Measurements from ENCODE around the gene SMG6. TPM values are rescaled to one million over a fixed set of nuclear protein-coding genes. Genes with fewer than 3 reads are reported as not detected.
A peak's percentile ranks its signal among the peaks of the same experiment; 100 is the strongest.

The SMG6 gene
- total RNA-seq, 2 donors from 2014 or later, result 18.3 to 23.6 TPM

- peaks cover 52% of the 10 kb centered on the region for H3K27me3 ChIP-seq
- no peak for TF ChIP-seq CTCF (IDR thresholded peaks at IDR 0.05)
- peak within 1 kb of the TSS; percentile 50 for H3K4me3 ChIP-seq
- no peak within 1 kb of the TSS for H3K27ac ChIP-seq
- no peaks in the 10 kb centered on the region for H3K9me3 ChIP-seq
- H3K4me1 ChIP-seq, result peaks cover 7% of the 10 kb centered on the region
- DNase-seq, result peak; percentile 62
- H3K9ac ChIP-seq (ENCODE audit: low read depth in 2 of 2, low read length in 2 of 2), result peak within 1 kb of the TSS in 1 of 2 donors; percentile 35
- H3K36me3 ChIP-seq, result no peaks in the 10 kb centered on the region
- intact Hi-C loops (cut with DNase I), result loop anchor here (5.0 kb wide), 1 partner anchor 118 kb away; no protein-coding TSS in a partner anchor
Observed at GRCh38 chr17:2025220-2025621, 278.4 kb downstream of the SMG6 start, which contains the start of gene RTN4RL1. Gene RTN4RL1 (minus strand): TSS chr17:2025334. CDS start chr17:2024865, 469 bp downstream.

- Histone ChIP-seq H3K4me3 (peak overlapping the region; percentile 50), H3K36me3 (no peaks in the 10 kb centered on the region), H3K9me3 (no peaks in the 10 kb centered on the region), H3K27me3 (peaks cover 52% of the 10 kb centered on the region), H3K27ac (no peak overlapping the region), H3K4me1 (peaks cover 7% of the 10 kb centered on the region), H3K9ac (ENCODE audit: low read depth in 2 of 2, low read length in 2 of 2) (no peak overlapping the region)
- no peak for DNase-seq
- intact Hi-C loops (cut with DNase I), result loop anchor here (5.0 kb wide), 1 partner anchor 117 kb away; no protein-coding TSS in a partner anchor
- TF ChIP-seq CTCF (IDR thresholded peaks at IDR 0.05), result no peak
Observed at GRCh38 chr17:2024572-2025219, 278.9 kb downstream of the SMG6 start.

- Histone ChIP-seq H3K36me3 (no peaks in the 10 kb centered on the region), H3K4me3 (peak overlapping the region; percentile 50), H3K4me1 (peaks cover 7% of the 10 kb centered on the region), H3K27ac (no peak overlapping the region), H3K9me3 (no peaks in the 10 kb centered on the region), H3K9ac (ENCODE audit: low read depth in 2 of 2, low read length in 2 of 2) (no peak overlapping the region), H3K27me3 (peaks cover 52% of the 10 kb centered on the region)
- intact Hi-C loops (cut with DNase I), result no loop called here
- TF ChIP-seq CTCF (IDR thresholded peaks at IDR 0.05), result no peak
- no peak for DNase-seq
Observed at GRCh38 chr17:2023692-2024571, 279.7 kb downstream of the SMG6 start.

- no peak for DNase-seq
- no peak overlapping the region for H3K4me3 ChIP-seq
- intact Hi-C loops (cut with DNase I), result no loop called here
- peaks cover 7% of the 10 kb centered on the region for H3K4me1 ChIP-seq
- no peaks in the 10 kb centered on the region for H3K9me3 ChIP-seq
- H3K36me3 ChIP-seq, result no peaks in the 10 kb centered on the region
- no peak for TF ChIP-seq CTCF (IDR thresholded peaks at IDR 0.05)
- no peak overlapping the region for H3K27ac ChIP-seq
- no peak overlapping the region for H3K9ac ChIP-seq (ENCODE audit: low read depth in 2 of 2, low read length in 2 of 2)
- peaks cover 50% of the 10 kb centered on the region for H3K27me3 ChIP-seq
Observed at GRCh38 chr17:2023256-2023655, 280.3 kb downstream of the SMG6 start.

- no peak overlapping the region for H3K27ac ChIP-seq
- no peak overlapping the region for H3K9ac ChIP-seq (ENCODE audit: low read depth in 2 of 2, low read length in 2 of 2)
- no peak overlapping the region for H3K4me3 ChIP-seq
- H3K36me3 ChIP-seq, result no peaks in the 10 kb centered on the region
- intact Hi-C loops (cut with DNase I), result no loop called here
- no peaks in the 10 kb centered on the region for H3K9me3 ChIP-seq
- no peak for TF ChIP-seq CTCF (IDR thresholded peaks at IDR 0.05)
- H3K4me1 ChIP-seq, result peaks cover 7% of the 10 kb centered on the region
- no peak for DNase-seq
- H3K27me3 ChIP-seq, result peaks cover 45% of the 10 kb centered on the region
Observed at GRCh38 chr17:2022647-2023240, 280.8 kb downstream of the SMG6 start.
